GM12801 (cell line): ENCODE data around the gene ZNF407.

Experiments
- CTCF ChIP-seq: IDR thresholded peaks from one replicate; pipeline ENCODE4 v1.5.1; 2011; ENCODE audit warnings: control low read depth; ENCODE audit not compliant: insufficient read length; ENCODE audit errors: extremely low read depth

ZNF407 gene

GRCh38 chr18:74714791-74715190 is 117.1 kb downstream of the ZNF407 start:
- no peak for TF ChIP-seq CTCF

- TF ChIP-seq CTCF = no peak
Measured at GRCh38 chr18:74715306-74715705, 117.6 kb downstream of the ZNF407 start.

- TF ChIP-seq CTCF = no peak
Measured at GRCh38 chr18:74715865-74716712, 118.4 kb downstream of the ZNF407 start.

GRCh38 chr18:74718312-74718711 is 120.6 kb downstream of the ZNF407 start:
- no peak for TF ChIP-seq CTCF

- TF ChIP-seq CTCF = no peak
Measured at GRCh38 chr18:74722237-74722636, 124.6 kb downstream of the ZNF407 start.

GRCh38 chr18:74724186-74724585 is 126.5 kb downstream of the ZNF407 start:
- TF ChIP-seq CTCF = no peak

GRCh38 chr18:74725690-74726089 is 128.0 kb downstream of the ZNF407 start:
- TF ChIP-seq CTCF = no peak
